Vagina (tissue), 2 donors: Measurements from ENCODE around the gene TASP1. TPM values are rescaled to one million over a fixed set of nuclear protein-coding genes. Genes with fewer than 3 reads are reported as not detected.

Source experiments
- DNase-seq, 2 donors: peaks; one replicate each; pipeline ENCODE4 v3.0.0-alpha.2; 2017; ENCODE audit errors: extremely low spot score in 2 of 2
- H3K27ac ChIP-seq: fragments of 200-600 bp; sonication (generic); one replicate; pipeline ENCODE4 v1.5.1; 2019
- H3K27me3 ChIP-seq: fragments of 200-600 bp; sonication (generic); one replicate; pipeline ENCODE4 v1.5.1; 2019
- H3K36me3 ChIP-seq, 2 donors: fragments of 200-600 bp; sonication (generic); one replicate each; pipeline ENCODE4 v1.5.1; 2017 to 2019
- H3K4me1 ChIP-seq: fragments of 200-600 bp; sonication (generic); one replicate; pipeline ENCODE4 v1.5.1; 2019
- H3K4me3 ChIP-seq, 2 donors: fragments of 200-600 bp; sonication (generic); 1 replicate in 1 of 2; 2 replicates in 1 of 2; pipeline ENCODE4 v1.5.1; 2016 to 2019
- H3K9me3 ChIP-seq: fragments of 200-600 bp; sonication (generic); one replicate; pipeline ENCODE4 v1.5.1; 2019
- POLR2A ChIP-seq, 2 donors: fragments of 450-650 bp; IDR thresholded peaks; one replicate each; pipeline ENCODE4 v1.6.1; 2017; ENCODE audit warnings: antibody characterized with exemption in 2 of 2, mild to moderate bottlenecking in 2 of 2, moderate library complexity in 2 of 2
- POLR2AphosphoS5 ChIP-seq, 2 donors: sonication (generic); formaldehyde crosslinking; IDR thresholded peaks; one replicate each; pipeline ENCODE4 v1.9.0; 2017; ENCODE audit warnings: antibody characterized with exemption in 2 of 2, mild to moderate bottlenecking in 2 of 2, low read depth in 1 of 2; ENCODE audit not compliant: insufficient read depth in 1 of 2
- intact Hi-C: fragments of 100-400 bp; cut with DNase I; formaldehyde crosslinking; loops from one replicate; pipeline ENCODE4 v1.15.1; 2023
- total RNA-seq: library from RNA; depleted of rRNA; stranded (reverse); fragments of >200 nt; gene quantifications from one replicate; pipeline ENCODE4 v1.2.3, GENCODE V29; 2016
- TF ChIP-seq, protein P1 (sequence below), 3 experiments: fragments of 450-650 bp in 2 of 3; fragments of 200-600 bp in 1 of 3; sonication (generic) in 1 of 3; IDR thresholded peaks; one replicate each; pipeline ENCODE4 v1.5.1; 2017 to 2019; ENCODE audit warnings: antibody characterized with exemption in 3 of 3, mild to moderate bottlenecking in 2 of 3, moderate library complexity in 2 of 3

The TASP1 gene
- total RNA-seq, 1 donor from 2014 or later = 12.5 TPM

DNA sequence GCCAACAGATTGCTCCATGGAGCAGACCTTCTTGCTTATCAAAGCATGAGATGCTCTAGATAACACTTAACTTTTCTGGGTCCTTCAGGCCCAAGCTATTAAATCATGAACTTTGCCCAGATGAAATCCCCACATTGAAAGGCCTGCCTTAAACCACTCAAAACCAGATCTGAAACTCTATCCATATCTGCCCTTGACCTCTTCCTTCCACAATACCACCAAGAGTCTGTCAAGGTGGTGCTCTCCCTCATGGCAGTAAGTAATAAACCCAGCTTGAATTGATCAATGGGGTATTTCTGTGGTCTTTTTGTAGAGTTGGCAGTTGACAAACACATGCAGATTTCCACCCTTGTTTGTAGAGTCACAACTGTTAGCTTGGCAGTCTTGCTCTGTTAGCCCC is 282.1 kb downstream of the TASP1 start:
- no peak for TF ChIP-seq POLR2AphosphoS5 (IDR thresholded peaks at IDR 0.05; ENCODE audit: insufficient read depth in 1 of 2, low read depth in 1 of 2)
- TF ChIP-seq, protein P1, sequence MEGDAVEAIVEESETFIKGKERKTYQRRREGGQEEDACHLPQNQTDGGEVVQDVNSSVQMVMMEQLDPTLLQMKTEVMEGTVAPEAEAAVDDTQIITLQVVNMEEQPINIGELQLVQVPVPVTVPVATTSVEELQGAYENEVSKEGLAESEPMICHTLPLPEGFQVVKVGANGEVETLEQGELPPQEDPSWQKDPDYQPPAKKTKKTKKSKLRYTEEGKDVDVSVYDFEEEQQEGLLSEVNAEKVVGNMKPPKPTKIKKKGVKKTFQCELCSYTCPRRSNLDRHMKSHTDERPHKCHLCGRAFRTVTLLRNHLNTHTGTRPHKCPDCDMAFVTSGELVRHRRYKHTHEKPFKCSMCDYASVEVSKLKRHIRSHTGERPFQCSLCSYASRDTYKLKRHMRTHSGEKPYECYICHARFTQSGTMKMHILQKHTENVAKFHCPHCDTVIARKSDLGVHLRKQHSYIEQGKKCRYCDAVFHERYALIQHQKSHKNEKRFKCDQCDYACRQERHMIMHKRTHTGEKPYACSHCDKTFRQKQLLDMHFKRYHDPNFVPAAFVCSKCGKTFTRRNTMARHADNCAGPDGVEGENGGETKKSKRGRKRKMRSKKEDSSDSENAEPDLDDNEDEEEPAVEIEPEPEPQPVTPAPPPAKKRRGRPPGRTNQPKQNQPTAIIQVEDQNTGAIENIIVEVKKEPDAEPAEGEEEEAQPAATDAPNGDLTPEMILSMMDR (IDR thresholded peaks at IDR 0.05) = no peak
- intact Hi-C loops = no loop called here
- Histone ChIP-seq H3K27me3 (no peaks in the 10 kb centered on the region), H3K4me1 (peaks cover 10% of the 10 kb centered on the region), H3K4me3 (no peak overlapping the region), H3K27ac (no peak overlapping the region), H3K9me3 (no peaks in the 10 kb centered on the region), H3K36me3 (no peaks in the 10 kb centered on the region)
- DNase-seq = no peak

DNA sequence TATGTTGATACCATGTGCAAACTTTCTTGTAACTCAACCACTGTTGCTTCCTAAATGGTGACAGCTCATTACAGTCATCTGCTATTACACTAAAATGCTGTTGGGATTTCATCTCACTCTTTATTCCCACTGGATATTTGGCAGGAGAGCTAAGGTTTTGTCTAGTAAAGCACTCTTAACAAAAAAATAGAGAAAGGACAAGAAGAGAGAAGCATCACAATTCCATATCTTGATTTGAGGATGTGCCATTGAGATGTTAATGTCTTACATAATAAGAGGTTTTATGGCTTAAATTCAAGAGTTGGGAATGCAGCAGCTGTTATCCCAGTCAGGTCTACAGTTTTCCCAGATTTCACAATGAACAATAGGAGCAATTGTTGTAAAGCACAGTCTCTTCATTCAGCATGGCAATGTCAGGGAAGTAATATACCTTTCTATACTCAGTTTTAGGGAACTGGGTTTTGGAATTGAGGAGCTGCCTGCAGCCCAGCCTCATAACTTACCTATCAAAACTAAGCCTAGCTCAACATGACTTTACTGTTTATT is 282.7 kb downstream of the TASP1 start:
- Histone ChIP-seq H3K36me3 (no peaks in the 10 kb centered on the region), H3K27me3 (no peaks in the 10 kb centered on the region), H3K27ac (no peak overlapping the region), H3K4me1 (peaks cover 10% of the 10 kb centered on the region), H3K9me3 (no peaks in the 10 kb centered on the region), H3K4me3 (no peak overlapping the region)
- intact Hi-C loops = no loop called here
- no peak for TF ChIP-seq POLR2A (IDR thresholded peaks at IDR 0.05)
- TF ChIP-seq, protein P1 (IDR thresholded peaks at IDR 0.05) = no peak
- no peak for TF ChIP-seq POLR2AphosphoS5 (IDR thresholded peaks at IDR 0.05; ENCODE audit: insufficient read depth in 1 of 2, low read depth in 1 of 2)
- DNase-seq = no peak

DNA sequence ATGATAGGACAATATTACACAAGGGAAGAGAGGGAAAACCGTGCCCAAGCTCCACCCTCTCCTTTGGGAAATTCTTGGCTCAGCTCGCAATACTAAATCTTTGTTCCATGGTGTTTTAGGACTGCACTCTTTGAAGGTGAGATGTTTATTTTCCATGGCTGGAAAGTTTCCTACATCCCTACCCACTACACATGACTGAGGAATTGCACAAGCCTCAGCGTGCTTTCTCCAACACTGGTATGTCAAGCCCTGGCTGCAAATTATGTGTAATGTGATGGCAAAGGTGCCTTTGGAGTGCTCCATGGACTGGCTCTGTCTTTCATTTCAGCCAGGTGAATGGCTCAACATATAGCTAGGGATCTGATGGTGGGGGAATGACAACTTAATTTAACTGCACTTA is 283.3 kb downstream of the TASP1 start:
- H3K27me3 ChIP-seq = no peaks in the 10 kb centered on the region
- no peaks in the 10 kb centered on the region for H3K36me3 ChIP-seq
- no peak overlapping the region for H3K4me3 ChIP-seq
- H3K4me1 ChIP-seq = peaks cover 10% of the 10 kb centered on the region
- intact Hi-C loops = no loop called here
- no peaks in the 10 kb centered on the region for H3K9me3 ChIP-seq
- H3K27ac ChIP-seq = no peak overlapping the region
- TF ChIP-seq POLR2AphosphoS5 (IDR thresholded peaks at IDR 0.05; ENCODE audit: insufficient read depth in 1 of 2, low read depth in 1 of 2) (no peak), POLR2A (IDR thresholded peaks at IDR 0.05) (no peak)
- TF ChIP-seq, protein P1 (IDR thresholded peaks at IDR 0.05) = no peak
- no peak for DNase-seq

DNA sequence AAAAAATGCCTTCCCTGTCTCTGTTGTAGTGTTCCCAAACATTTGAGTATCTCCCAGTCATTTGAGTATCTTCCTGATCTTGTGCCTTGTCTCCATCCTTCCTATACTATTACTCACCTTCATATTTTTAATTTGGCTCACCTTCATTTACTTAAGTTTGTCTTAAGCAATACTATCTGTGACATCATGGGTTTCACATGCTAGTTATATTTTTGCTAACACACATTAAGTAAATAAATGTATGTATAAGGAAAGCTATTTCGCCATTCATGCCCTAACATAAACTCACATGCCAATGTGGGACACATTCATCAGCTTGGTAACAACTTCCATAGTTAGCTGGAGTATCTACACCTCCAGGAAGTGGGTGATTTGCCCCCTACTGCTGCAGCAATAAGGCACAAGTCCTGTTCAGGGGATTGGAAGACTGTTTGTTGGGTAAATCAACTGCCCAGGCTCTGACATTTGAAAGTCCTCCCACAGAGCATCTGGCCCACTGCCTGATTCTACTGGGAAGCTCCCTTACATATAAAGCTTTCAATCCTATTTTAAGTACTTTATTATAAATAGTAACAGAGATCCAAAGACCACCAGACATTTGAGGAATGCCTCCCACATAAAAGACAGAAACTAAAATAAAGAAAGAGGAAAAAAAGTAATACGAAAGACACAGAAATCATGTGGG is 285.3 kb downstream of the TASP1 start:
- Histone ChIP-seq H3K4me1 (peaks cover 10% of the 10 kb centered on the region), H3K27ac (no peak overlapping the region)
- intact Hi-C loops = no loop called here

DNA sequence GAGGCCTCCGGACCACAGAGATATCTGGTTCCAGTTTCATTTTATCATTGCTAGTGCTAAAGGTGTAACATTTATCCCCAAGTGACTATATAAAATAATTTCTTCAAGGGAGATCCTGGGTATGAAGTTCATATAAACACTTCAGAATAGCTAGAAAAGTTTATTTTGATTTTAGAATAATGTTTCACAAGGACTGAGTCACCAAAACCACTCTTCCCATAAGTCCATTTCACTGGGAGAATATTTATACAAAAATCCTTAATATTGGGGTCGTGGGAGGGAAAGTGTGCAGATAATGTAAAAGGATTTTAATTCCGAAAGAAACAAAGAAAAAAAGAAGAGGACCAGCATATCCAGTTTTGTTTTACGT is 289.5 kb downstream of the TASP1 start:
- intact Hi-C loops = no loop called here
- no peaks in the 10 kb centered on the region for H3K36me3 ChIP-seq
- no peak overlapping the region for H3K4me3 ChIP-seq
- TF ChIP-seq, protein P1 (IDR thresholded peaks at IDR 0.05) = no peak
- TF ChIP-seq POLR2AphosphoS5 (IDR thresholded peaks at IDR 0.05; ENCODE audit: insufficient read depth in 1 of 2, low read depth in 1 of 2) = no peak
- no peak for TF ChIP-seq POLR2A (IDR thresholded peaks at IDR 0.05)
- H3K27ac ChIP-seq = no peak overlapping the region
- H3K27me3 ChIP-seq = no peaks in the 10 kb centered on the region
- H3K4me1 ChIP-seq = no peaks in the 10 kb centered on the region
- DNase-seq = no peak
- H3K9me3 ChIP-seq = no peaks in the 10 kb centered on the region

More for the DNA sequence above, 285.3 kb downstream of the TASP1 start:
- no peaks in the 10 kb centered on the region for H3K9me3 ChIP-seq
- H3K36me3 ChIP-seq = no peaks in the 10 kb centered on the region
- no peaks in the 10 kb centered on the region for H3K27me3 ChIP-seq
- TF ChIP-seq, protein P1 (IDR thresholded peaks at IDR 0.05) = no peak
- no peak for TF ChIP-seq POLR2A (IDR thresholded peaks at IDR 0.05)
- no peak for TF ChIP-seq POLR2AphosphoS5 (IDR thresholded peaks at IDR 0.05; ENCODE audit: insufficient read depth in 1 of 2, low read depth in 1 of 2)
- no peak for DNase-seq
- no peak overlapping the region for H3K4me3 ChIP-seq
